Activated effector memory CD4-positive, alpha-beta T cell treated with anti-CD3 and anti-CD28 coated beads, Interleukin-2, amount 50 U/mL, for 16 hours (primary cell): ENCODE data around the gene ABCA12.

Source experiments
- DNase-seq: peaks from one replicate; pipeline ENCODE4 v3.0.0-alpha.2; 2020

Gene ABCA12

GRCh38 chr2:215110918-215111317 is 27.5 kb downstream of the ABCA12 start:
- no peak for DNase-seq

DNA sequence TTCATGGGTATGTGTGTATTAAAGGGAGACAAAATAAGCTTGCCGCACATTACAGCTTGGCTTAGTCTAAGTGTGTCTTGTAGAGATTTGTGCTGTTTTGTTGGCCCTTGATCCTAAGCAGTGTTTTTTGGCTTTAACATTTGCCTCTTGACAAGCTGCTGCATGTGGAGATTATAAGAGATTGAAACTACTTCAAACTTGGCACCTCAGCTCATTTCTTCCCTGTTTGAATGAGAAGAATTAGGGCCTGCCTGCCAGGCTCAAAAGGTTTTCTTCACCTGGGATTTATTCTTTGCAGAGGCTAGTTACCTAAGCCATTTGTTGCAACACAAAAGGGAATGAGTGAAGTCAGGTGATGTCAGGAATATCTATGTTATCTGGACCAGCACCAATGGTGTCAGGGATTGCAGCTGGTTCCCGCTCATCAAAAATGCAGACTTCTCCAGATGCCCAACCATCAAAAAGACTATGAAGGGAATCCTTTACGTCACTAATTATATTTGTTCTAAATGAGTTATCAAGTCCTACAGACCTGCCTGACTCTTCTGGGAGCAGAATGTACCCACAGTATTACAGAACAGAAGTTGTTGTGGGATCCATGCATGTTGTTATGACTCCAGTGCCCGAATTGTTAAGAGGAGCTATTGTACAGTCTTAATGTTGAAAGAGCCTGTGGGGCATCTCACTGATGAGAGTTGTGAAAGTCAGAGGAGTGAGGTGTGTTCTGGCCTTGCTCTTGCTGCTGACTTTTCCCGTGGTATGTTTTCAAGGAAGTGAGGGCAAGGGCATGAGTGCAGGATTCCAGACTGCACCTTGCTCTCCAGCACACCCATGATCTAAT is 31.0 kb downstream of the ABCA12 start:
- DNase-seq, result no peak

GRCh38 chr2:215105607-215106354 is 32.6 kb downstream of the ABCA12 start:
- no peak for DNase-seq

DNA sequence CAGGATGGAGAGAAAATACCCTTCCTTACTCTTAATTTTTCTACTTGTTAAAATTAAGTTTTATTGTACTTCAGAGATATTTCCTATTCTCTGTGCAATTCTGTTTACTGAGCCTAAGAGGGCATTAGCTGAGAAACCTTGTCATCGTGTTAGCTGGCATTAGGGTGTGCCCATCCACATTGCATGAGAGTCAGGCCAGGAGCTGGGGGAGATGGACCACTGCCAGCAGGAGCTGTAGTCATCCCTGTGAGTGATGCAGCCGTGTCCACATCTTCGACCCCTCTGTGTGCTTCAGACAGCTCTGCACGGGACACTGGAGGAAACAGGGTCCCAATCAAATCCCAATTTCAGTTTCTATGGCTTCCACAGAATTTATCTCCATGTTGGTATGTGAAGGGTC is 34.2 kb downstream of the ABCA12 start:
- DNase-seq, result no peak

DNA sequence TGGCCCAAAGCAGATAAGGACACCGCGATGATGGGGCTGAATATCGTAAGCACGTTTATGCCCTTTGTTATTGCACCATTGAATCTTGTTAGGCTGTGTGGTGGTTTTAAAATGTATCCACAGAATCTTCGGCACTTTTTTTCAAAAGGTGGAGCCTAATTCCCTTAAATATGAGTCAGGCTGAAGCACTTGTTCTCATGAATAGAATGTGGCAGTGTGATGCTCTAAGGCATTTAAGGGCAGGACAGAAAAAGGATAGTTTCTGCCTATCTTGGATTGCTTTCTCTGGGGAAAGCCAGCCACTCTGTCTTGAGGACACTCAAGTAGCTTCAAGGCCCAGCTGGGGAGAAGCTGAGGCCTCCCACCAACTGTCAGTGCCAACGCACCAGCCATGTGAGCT is 39.6 kb downstream of the ABCA12 start:
- no peak for DNase-seq

DNA sequence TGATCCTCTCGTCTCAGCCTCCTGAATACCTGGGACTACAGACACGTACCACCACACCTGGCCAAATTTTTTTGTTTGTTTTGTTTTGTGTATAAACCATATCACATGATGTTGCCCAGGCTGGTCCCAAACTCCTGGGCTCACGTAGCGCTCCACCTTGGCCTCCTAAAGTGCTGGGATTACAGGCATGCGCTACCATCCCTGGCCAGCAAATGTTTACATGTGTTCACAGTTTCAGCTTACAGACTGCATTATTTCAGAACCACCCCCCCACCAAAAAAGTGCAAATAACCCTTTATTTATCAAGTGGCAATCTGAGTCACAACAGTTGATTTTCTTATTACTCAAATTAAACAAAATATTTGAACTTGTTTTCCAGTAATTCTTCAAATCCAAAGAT is 54.3 kb downstream of the ABCA12 start:
- no peak for DNase-seq

DNA sequence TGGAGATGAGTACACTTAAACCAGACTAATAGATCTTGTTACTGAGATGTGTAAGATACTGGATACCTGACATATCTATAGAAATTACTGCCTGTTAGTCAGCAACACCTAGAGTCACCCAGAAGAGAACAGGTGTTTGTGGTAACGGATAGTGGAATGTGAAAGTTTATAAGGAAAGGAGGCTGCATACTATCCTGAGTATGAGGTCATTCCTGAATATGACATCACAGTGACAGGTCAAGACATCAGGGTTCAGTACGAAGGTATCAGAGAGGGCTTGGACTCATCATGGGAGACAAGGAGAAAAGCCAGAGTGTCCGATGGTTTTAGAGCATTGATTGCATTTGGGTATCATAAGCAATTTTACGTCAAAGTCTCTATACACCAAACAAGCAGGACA is 55.3 kb downstream of the ABCA12 start:
- no peak for DNase-seq

GRCh38 chr2:215082446-215082845 is 56.0 kb downstream of the ABCA12 start:
- DNase-seq, result no peak

GRCh38 chr2:215080545-215080944 is 57.9 kb downstream of the ABCA12 start:
- DNase-seq, result no peak

GRCh38 chr2:215071676-215072075 is 66.8 kb downstream of the ABCA12 start:
- DNase-seq, result no peak

DNA sequence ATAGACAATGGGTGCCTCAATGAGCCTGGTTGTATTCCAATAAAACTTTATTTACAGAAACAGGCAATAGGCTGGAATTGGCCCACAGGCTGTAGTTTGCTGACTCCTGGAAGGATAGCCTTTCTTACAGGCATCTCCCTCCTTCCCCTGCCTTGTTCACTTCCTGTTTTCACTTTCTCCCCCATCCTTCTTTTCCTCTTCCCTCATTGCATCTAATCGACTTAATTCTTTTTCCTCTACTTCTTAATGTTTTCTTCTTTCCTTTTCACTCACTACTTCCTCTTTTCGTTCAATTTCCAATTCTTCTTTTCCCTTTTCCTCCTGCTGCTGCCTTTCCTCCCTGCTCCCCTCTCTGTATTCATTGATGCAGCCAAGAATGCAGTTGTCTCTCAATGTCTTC is 70.0 kb downstream of the ABCA12 start:
- no peak for DNase-seq

- no peak for DNase-seq
These were observed 72.3 kb downstream of the ABCA12 start for GRCh38 chr2:215066124-215066523.

DNA sequence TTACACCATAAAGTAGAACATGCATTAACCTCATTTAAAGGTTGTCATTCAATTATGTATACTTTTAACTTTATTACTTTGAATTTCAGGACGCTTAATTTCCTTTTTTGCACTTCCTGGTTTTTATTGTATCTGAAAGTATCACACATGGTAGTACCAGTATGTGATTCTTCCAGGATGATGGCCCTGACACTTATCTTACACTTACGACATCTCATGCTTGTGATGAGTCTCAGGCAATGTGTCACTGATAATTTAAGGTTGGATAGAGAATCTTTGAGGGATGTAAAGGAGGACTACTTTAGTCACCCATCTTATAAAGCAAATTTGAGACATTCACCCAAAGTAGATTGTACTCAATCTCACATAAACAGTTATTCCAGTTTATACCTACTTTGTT is 74.9 kb downstream of the ABCA12 start:
- no peak for DNase-seq

GRCh38 chr2:215060861-215061536 is 77.4 kb downstream of the ABCA12 start:
- DNase-seq, result no peak

DNA sequence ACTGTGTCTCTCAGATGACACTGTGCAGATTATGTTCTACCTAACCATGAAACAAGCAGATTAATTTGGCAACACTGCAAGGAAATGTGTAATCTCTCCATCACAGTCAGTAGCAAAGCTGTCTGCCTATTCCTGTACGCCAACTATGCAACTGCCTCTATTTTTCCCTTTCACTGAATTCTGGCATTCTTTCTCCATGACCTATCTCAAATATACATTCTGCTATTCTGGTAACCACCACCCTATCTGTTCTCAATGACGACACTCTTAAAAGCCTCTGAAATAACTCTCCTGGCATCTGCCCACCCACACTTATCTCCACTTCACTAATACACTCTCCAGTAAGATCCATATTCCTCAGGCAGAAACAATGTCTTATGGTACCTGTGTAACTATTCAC is 78.7 kb downstream of the ABCA12 start:
- DNase-seq, result no peak

- DNase-seq, result no peak
These were observed 82.5 kb downstream of the ABCA12 start for GRCh38 chr2:215055891-215056290.

- no peak for DNase-seq
These were observed 85.6 kb downstream of the ABCA12 start for GRCh38 chr2:215052810-215053209.

GRCh38 chr2:215052404-215052803 is 86.0 kb downstream of the ABCA12 start:
- DNase-seq, result no peak

GRCh38 chr2:215049341-215049740 is 89.1 kb downstream of the ABCA12 start:
- DNase-seq, result no peak

DNA sequence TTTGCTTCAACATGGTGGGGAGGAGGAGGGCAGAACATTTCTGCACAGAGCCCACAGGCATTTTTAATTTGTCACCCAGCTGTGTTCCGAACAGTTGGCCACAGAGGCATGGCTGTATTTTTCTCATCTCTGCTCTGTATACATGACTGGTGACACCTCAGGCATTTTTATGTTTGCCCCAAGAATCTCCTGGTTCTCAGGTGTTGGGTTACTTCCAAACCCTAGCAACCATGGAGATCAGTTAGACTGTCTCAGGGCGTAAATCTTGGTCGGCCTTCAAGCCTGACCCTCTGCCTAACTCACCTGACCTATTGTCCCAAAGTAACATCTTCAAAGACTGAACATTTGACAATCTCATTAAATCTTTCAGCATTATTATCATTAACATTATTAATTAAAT is 100.0 kb downstream of the ABCA12 start:
- DNase-seq, result no peak

- DNase-seq, result no peak
These were observed 102.1 kb downstream of the ABCA12 start for GRCh38 chr2:215036314-215036713.

- no peak for DNase-seq
These were observed 104.3 kb downstream of the ABCA12 start for GRCh38 chr2:215034154-215034553.

- DNase-seq, result no peak
These were observed 106.3 kb downstream of the ABCA12 start for GRCh38 chr2:215032153-215032552.

DNA sequence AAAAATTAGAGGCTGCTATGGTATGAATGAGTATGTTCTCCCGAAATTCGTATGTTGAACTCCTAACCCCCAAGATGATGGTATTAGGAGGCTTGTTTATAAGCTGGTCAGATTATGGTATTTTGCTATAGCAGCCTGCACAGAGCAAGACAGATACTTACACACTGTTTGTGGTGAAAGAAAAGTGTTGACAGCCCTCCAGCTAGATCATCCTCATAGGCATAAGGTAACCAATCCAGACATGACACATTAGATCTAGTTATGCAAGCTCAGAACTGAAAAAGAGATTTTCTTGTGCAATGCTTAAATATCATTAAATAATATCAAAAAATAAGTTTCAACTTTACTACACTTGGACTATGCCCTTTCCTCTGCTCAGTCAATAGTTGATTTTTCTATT is 107.1 kb downstream of the ABCA12 start:
- no peak for DNase-seq
